ENCODE data around the gene IFT81.
"Not testable (repeated sequence)": the region's sequence is repeated elsewhere in the genome, so short reads cannot be mapped to it uniquely, and the experiment has no call there.

Gene IFT81

DNA sequence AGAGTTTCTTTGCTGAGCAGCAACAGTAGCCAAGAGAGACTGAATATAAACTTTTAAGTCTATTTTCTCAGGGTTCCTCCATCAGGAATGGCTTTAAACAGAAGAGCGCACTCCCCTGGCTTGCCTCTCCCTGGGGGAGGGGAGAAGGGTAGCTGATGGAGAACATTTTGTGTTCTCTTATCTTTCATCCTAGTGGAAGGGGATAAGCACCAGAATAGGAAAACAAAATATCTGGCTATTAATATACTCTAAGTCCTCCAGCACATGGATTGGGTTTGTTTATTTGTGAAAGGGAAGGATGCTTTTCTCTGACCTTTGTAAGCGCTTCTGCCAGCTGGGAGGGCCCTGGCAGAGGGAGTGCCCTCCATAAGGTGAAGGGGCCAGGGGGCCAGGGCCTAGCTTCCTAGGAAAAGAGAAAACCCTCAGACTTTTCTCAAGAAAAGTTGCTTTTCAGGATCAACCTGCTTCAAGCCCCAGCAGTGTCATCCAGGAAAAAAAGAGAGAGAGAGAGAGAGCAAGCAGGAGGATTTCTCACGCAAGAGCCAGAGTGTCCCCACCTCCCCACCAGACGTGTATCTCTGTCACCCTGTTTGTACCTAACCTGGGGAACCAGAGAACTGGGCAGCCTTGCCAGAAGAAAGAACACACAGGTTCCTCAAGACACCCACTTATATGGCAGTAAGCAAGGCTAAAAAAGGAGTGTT is 122.6 kb downstream of the IFT81 start:
- no peak overlapping the region for H3K4me3 ChIP-seq (ENCODE audit: low read length)
- TF ChIP-seq ZNF274 (IDR thresholded peaks at IDR 0.05; ENCODE audit: low read depth, low read length) = no peak

GRCh38 chr12:110247340-110248095 is 123.4 kb downstream of the IFT81 start:
- no peak for TF ChIP-seq ZNF274 (IDR thresholded peaks at IDR 0.05; ENCODE audit: low read depth, low read length)
- H3K4me3 ChIP-seq (ENCODE audit: low read length) = no peak overlapping the region

DNA sequence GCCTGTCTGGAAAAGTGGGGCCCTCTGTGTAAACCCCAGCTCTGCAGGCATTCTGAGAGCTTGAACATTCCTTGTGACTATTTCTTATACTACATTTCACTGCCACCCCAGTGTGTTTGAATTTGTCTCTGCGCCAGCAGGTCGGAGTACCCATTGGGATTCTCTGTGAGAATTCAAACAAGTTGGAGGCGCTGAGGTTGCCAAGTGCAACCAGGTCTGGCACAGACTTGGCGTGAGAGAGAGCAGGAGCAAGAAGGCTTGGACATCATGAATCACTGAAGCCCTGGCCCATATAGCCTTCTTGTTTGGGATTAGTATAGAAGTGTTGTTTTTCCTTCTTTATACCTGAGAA is 123.9 kb downstream of the IFT81 start:
- TF ChIP-seq ZNF274 (IDR thresholded peaks at IDR 0.05; ENCODE audit: low read depth, low read length) = no peak
- H3K4me3 ChIP-seq (ENCODE audit: low read length) = no peak overlapping the region

DNA sequence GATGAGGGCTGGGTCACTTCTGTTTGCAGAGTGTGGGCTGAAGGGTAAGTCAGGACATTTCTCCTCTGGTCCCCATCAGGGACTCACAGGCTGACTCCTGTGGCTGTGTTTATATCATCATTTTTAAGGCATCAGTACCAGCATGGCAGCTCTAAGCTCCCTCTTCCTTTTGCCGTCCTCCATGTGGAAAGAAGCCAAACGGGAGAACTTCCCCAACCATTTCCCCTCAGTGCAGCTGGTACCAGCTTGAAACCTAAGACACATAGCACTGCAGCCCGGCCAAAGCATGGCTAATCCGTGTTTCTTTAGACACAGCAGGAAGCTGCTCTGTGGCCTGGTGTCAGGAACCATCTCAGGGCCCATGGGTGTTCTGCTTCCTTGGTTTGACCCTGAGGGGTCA is 124.9 kb downstream of the IFT81 start:
- TF ChIP-seq ZNF274 (IDR thresholded peaks at IDR 0.05; ENCODE audit: low read depth, low read length) = no peak
- H3K4me3 ChIP-seq (ENCODE audit: low read length) = no peak overlapping the region

GRCh38 chr12:110249716-110250225 is 125.6 kb downstream of the IFT81 start:
- TF ChIP-seq ZNF274 (IDR thresholded peaks at IDR 0.05; ENCODE audit: low read depth, low read length) = no peak
- no peak overlapping the region for H3K4me3 ChIP-seq (ENCODE audit: low read length)

GRCh38 chr12:110251381-110251780 is 127.2 kb downstream of the IFT81 start:
- TF ChIP-seq ZNF274 (IDR thresholded peaks at IDR 0.05; ENCODE audit: low read depth, low read length) = no peak
- no peak overlapping the region for H3K4me3 ChIP-seq (ENCODE audit: low read length)

DNA sequence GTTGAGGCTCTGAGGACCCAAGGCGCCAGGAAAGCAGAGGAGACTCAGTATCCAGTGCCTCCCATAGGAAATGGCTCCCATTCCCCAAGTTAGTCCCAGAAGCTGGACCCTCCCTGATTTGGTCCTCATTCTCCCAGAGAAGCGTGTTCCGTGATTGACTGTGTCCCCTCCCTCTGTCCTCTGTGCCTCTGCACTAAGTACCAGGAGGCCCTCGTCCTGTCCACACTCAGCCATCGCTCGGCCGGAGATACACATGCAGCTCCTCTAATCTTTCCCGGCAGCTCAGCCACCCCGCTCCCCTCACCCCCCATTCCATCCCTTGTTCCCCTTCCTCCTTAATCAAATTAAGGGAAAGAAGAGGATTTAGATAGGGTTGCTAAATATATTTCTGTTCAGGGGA is 128.6 kb downstream of the IFT81 start:
- H3K4me3 ChIP-seq (ENCODE audit: low read length) = no peak overlapping the region
- TF ChIP-seq ZNF274 (IDR thresholded peaks at IDR 0.05; ENCODE audit: low read depth, low read length) = no peak

DNA sequence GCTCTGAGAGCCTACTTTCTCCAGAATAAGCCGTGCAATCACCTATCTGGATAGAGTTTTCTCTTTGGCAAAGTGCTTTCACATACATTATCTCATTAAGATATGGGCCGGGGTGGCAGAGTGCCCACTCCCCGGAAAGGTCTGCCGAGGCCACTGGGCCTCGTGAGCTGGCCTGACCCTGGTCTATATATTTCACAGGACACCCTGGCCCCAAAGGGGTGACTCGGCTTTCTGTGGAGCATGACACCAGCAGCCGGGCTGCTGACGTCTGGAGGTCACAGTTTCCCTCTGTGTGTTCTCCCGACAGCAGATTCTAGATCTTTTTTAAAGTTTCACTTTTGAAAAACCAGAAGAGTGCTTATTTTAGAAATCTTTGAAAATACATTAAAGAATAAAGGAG is 129.0 kb downstream of the IFT81 start:
- H3K4me3 ChIP-seq (ENCODE audit: low read length) = no peak overlapping the region
- TF ChIP-seq ZNF274 (IDR thresholded peaks at IDR 0.05; ENCODE audit: low read depth, low read length) = no peak

GRCh38 chr12:110254971-110255540 is 130.9 kb downstream of the IFT81 start:
- no peak for TF ChIP-seq ZNF274 (IDR thresholded peaks at IDR 0.05; ENCODE audit: low read depth, low read length)
- no peak overlapping the region for H3K4me3 ChIP-seq (ENCODE audit: low read length)

- not testable (repeated sequence) for H3K4me3 ChIP-seq (ENCODE audit: low read length)
Observed at GRCh38 chr12:110255890-110256456, 131.8 kb downstream of the IFT81 start.

- TF ChIP-seq ZNF274 (IDR thresholded peaks at IDR 0.05; ENCODE audit: low read depth, low read length) = no peak
- no peak overlapping the region for H3K4me3 ChIP-seq (ENCODE audit: low read length)
Observed at GRCh38 chr12:110256780-110257431, 132.7 kb downstream of the IFT81 start.

DNA sequence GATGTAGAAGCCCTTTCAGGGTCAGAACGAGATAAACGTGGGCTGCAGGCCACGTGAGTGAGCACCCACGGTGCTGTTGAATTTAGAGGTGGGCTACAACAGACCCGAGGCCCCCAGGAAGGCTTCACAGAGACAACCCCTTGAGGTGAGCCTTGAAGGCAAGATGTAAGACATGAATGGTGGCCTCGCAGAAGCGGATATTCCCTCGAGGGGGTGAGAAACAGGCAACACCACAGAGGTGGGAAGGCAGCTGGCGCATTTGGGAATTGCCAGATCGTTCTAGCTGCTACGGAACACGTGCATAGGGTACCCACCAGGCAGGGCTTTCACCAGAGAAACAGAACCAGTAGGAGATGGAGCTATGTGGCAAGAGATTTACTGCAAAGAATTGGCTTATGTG is 134.3 kb downstream of the IFT81 start:
- TF ChIP-seq ZNF274 (IDR thresholded peaks at IDR 0.05; ENCODE audit: low read depth, low read length) = no peak
- H3K4me3 ChIP-seq (ENCODE audit: low read length) = no peak overlapping the region

DNA sequence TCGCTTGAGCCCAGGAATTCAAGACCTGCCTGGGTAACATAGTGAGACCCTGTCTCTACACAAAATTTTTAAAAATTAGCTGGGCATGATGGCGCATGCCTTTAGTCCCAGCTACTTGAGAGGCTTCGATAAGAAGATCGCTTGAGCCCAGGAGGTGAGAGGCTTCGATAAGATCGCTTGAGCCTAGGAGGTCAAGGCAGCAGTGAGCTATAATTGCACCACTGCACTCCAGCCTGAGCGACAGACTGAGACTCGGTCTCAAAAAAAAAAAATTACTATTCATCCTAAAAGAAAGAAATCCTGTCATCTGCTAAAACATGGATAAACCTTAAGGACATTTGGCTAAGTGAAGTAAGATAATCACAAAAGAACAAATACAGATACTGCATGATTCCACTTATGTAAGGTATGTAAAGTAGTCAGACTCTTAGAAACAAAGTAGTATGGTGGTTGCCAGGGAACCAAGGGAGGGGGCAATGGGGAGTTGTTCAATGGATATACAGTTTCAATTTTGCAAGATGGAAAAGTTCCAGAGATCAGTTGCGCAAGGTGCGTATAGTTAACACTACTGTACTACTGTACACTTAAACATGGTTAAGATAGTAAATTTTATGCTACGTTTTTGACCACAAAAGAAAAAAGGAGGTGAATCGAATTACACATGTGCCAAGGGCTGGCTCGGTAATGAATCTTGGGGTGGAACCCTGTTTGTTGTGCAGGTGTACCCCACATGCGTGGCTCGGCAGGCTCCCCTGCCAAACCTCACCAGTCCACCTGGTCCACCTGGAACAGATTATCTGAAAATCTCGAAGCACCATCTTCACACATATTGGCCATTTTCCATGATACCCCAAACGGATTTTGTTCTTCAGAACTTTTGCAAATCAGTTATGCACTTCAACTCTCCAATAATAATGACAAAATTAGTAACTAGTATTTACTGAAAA is 138.6 kb downstream of the IFT81 start:
- no peak overlapping the region for H3K4me3 ChIP-seq (ENCODE audit: low read length)
- no peak for TF ChIP-seq ZNF274 (IDR thresholded peaks at IDR 0.05; ENCODE audit: low read depth, low read length)

Data from GM08714 (cell line).